ENCODE results near the gene GIGYF1. TPM values are rescaled to one million over a fixed set of nuclear protein-coding genes. Genes with fewer than 3 reads are reported as not detected.

Gene GIGYF1
- total and polyA plus RNA-seq, 2 experiments from 2014 or later: 13.2 to 17.6 TPM

DNA sequence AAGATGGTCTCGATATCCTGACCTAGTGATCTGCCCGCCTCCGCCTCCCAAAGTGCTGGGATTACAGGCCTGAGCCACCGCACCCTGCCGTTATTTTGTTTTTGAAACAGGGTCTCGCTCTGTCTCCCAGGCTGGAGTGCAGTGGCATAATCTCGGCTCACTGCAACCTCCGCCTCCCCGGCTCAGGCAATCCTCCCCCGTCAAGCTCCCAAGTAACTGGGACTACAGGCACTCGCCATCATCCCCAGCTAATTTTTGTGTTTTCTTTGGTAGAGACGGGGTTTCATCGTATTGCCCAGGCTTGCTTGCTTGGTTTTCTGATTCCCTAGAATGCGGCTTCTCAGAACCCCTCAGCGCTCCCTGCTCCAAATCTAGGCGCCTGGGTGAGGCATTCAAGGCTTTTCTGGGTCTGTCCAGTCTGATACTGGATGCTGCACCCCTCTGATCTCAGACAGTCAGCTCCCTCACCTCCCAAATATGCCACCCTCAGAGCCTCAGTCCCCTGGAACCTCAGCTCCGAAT lies 54.0 kb downstream of the GIGYF1 start:
- Histone ChIP-seq H3K9me3 (ENCODE audit: low read depth) (no peaks in the 10 kb centered on the region), H4K20me1 (ENCODE audit: insufficient read depth, poor library complexity, severe bottlenecking) (no peaks in the 10 kb centered on the region), H2AFZ (no peak overlapping the region), H3K79me2 (no peaks in the 10 kb centered on the region), H3K27ac (no peak overlapping the region), H3K36me3 (replicated peaks; ENCODE audit: insufficient read depth, low read depth) (no peaks in the 10 kb centered on the region), H3K4me1 (ENCODE audit: insufficient read depth) (no peaks in the 10 kb centered on the region), H3K27me3 (no peaks in the 10 kb centered on the region), H3K9me2 (replicated peaks; ENCODE audit: insufficient read depth) (no peaks in the 10 kb centered on the region), H3K4me2 (no peak overlapping the region), H3K4me3 (no peak overlapping the region)
- DNase-seq (ENCODE audit: low spot score): no peak
- 88% methylated on average over 17 of the region's 17 CpGs for WGBS (ENCODE audit: low lambda C conversion rate, missing lambda C conversion rate)
- TF ChIP-seq EZH2phosphoT487 (IDR thresholded peaks at IDR 0.05; ENCODE audit: low read depth, severe bottlenecking, unreplicated experiment): no peak
- TF ChIP-seq, protein P1, sequence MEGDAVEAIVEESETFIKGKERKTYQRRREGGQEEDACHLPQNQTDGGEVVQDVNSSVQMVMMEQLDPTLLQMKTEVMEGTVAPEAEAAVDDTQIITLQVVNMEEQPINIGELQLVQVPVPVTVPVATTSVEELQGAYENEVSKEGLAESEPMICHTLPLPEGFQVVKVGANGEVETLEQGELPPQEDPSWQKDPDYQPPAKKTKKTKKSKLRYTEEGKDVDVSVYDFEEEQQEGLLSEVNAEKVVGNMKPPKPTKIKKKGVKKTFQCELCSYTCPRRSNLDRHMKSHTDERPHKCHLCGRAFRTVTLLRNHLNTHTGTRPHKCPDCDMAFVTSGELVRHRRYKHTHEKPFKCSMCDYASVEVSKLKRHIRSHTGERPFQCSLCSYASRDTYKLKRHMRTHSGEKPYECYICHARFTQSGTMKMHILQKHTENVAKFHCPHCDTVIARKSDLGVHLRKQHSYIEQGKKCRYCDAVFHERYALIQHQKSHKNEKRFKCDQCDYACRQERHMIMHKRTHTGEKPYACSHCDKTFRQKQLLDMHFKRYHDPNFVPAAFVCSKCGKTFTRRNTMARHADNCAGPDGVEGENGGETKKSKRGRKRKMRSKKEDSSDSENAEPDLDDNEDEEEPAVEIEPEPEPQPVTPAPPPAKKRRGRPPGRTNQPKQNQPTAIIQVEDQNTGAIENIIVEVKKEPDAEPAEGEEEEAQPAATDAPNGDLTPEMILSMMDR (IDR thresholded peaks at IDR 0.05; ENCODE audit: poor library complexity): no peak
- no peak for TF ChIP-seq EZH2 (IDR thresholded peaks at IDR 0.05; ENCODE audit: borderline replicate concordance)

- Histone ChIP-seq H3K9me2 (replicated peaks; ENCODE audit: insufficient read depth) (no peaks in the 10 kb centered on the region), H3K79me2 (no peaks in the 10 kb centered on the region), H2AFZ (peak overlapping the region; percentile 77), H3K4me3 (peak overlapping the region; percentile 31), H3K4me2 (peak overlapping the region; percentile 98), H3K27me3 (peaks cover 7% of the 10 kb centered on the region), H3K36me3 (replicated peaks; ENCODE audit: insufficient read depth, low read depth) (no peaks in the 10 kb centered on the region), H4K20me1 (ENCODE audit: insufficient read depth, poor library complexity, severe bottlenecking) (no peaks in the 10 kb centered on the region), H3K4me1 (ENCODE audit: insufficient read depth) (peaks cover 6% of the 10 kb centered on the region), H3K9me3 (ENCODE audit: low read depth) (no peaks in the 10 kb centered on the region), H3K27ac (no peak overlapping the region)
- TF ChIP-seq, protein P1 (IDR thresholded peaks at IDR 0.05; ENCODE audit: poor library complexity): peak; percentile 41
- no peak for TF ChIP-seq EZH2phosphoT487 (IDR thresholded peaks at IDR 0.05; ENCODE audit: low read depth, severe bottlenecking, unreplicated experiment)
- peak; percentile 65 for TF ChIP-seq EZH2 (IDR thresholded peaks at IDR 0.05; ENCODE audit: borderline replicate concordance)
- 3% methylated on average over 61 of the region's 72 CpGs for whole genome bisulfite sequencing (ENCODE audit: low lambda C conversion rate, missing lambda C conversion rate)
- peak; percentile 73 for DNase-seq (ENCODE audit: low spot score)
Observed at GRCh38 chr7:100632951-100633717, 60.9 kb downstream of the GIGYF1 start.

- 96% methylated on average over 4 of the region's 4 CpGs for WGBS (ENCODE audit: low lambda C conversion rate, missing lambda C conversion rate)
- Histone ChIP-seq H3K27ac (no peak overlapping the region), H2AFZ (no peak overlapping the region)
Observed at GRCh38 chr7:100630066-100630465, 64.0 kb downstream of the GIGYF1 start.

More at GRCh38 chr7:100630066-100630465, 64.0 kb downstream of the GIGYF1 start:
- H3K4me3 ChIP-seq: no peak overlapping the region
- no peaks in the 10 kb centered on the region for H3K9me3 ChIP-seq (ENCODE audit: low read depth)
- TF ChIP-seq EZH2 (IDR thresholded peaks at IDR 0.05; ENCODE audit: borderline replicate concordance): no peak
- H3K36me3 ChIP-seq (replicated peaks; ENCODE audit: insufficient read depth, low read depth): no peaks in the 10 kb centered on the region
- no peak overlapping the region for H3K4me2 ChIP-seq
- H3K27me3 ChIP-seq: peaks cover 7% of the 10 kb centered on the region
- no peak for DNase-seq (ENCODE audit: low spot score)
- no peaks in the 10 kb centered on the region for H3K9me2 ChIP-seq (replicated peaks; ENCODE audit: insufficient read depth)
- no peaks in the 10 kb centered on the region for H4K20me1 ChIP-seq (ENCODE audit: insufficient read depth, poor library complexity, severe bottlenecking)
- H3K4me1 ChIP-seq (ENCODE audit: insufficient read depth): peaks cover 8% of the 10 kb centered on the region
- H3K79me2 ChIP-seq: no peaks in the 10 kb centered on the region

Other genes with a start within 250 kb of the GIGYF1 start
- gene SPACDR, start 230.0 kb downstream of the GIGYF1 start, total RNA-seq: 0.13 and 0.72 TPM in 2 replicates
- gene SPACDR, start 230.0 kb downstream of the GIGYF1 start, polyA plus RNA-seq: 0.46 TPM in 1 of 2 replicates, not detected in the other
- 25.4 and 26.2 TPM in 2 replicates for gene TSC22D4, start 215.0 kb downstream of the GIGYF1 start, total RNA-seq
- gene TSC22D4, start 215.0 kb downstream of the GIGYF1 start, polyA plus RNA-seq: 89.6 and 90.7 TPM in 2 replicates
- gene NYAP1, start 210.3 kb downstream of the GIGYF1 start, total RNA-seq: 1.6 and 2.4 TPM in 2 replicates
- gene NYAP1, start 210.3 kb downstream of the GIGYF1 start, polyA plus RNA-seq: 0.68 TPM in 1 of 2 replicates, not detected in the other
- 32.8 and 38.6 TPM in 2 replicates for gene AGFG2, start 155.0 kb downstream of the GIGYF1 start, total RNA-seq
- 33.3 and 53.7 TPM in 2 replicates for gene AGFG2, start 155.0 kb downstream of the GIGYF1 start, polyA plus RNA-seq
- not detected in 2 replicates for gene SAP25, start 120.3 kb downstream of the GIGYF1 start, total RNA-seq
- 1.8 and 4.0 TPM in 2 replicates for gene SAP25, start 120.3 kb downstream of the GIGYF1 start, polyA plus RNA-seq
- 34.0 and 40.3 TPM in 2 replicates for gene LRCH4, start 108.1 kb downstream of the GIGYF1 start, total RNA-seq
- 105 and 129 TPM in 2 replicates for gene LRCH4, start 108.1 kb downstream of the GIGYF1 start, polyA plus RNA-seq
- 1.1 and 1.4 TPM in 2 replicates for gene FBXO24, start 107.9 kb downstream of the GIGYF1 start, total RNA-seq
- gene FBXO24, start 107.9 kb downstream of the GIGYF1 start, polyA plus RNA-seq: 0.49 and 1.6 TPM in 2 replicates
- 64.2 and 90.0 TPM in 2 replicates for gene PCOLCE, start 91.9 kb downstream of the GIGYF1 start, total RNA-seq
- gene PCOLCE, start 91.9 kb downstream of the GIGYF1 start, polyA plus RNA-seq: 249 and 343 TPM in 2 replicates
- 8.8 and 10.4 TPM in 2 replicates for gene MOSPD3, start 81.7 kb downstream of the GIGYF1 start, total RNA-seq
- gene MOSPD3, start 81.7 kb downstream of the GIGYF1 start, polyA plus RNA-seq: 39.2 and 44.4 TPM in 2 replicates
- 12.5 and 13.5 TPM in 2 replicates for gene TFR2, start 52.7 kb downstream of the GIGYF1 start, total RNA-seq
- 11.1 and 16.8 TPM in 2 replicates for gene TFR2, start 52.7 kb downstream of the GIGYF1 start, polyA plus RNA-seq
- gene ACTL6B, start 37.8 kb downstream of the GIGYF1 start, total RNA-seq: not detected in 2 replicates
- gene ACTL6B, start 37.8 kb downstream of the GIGYF1 start, polyA plus RNA-seq: not detected in 2 replicates
- 99.6 and 111 TPM in 2 replicates for gene GNB2, start 20.5 kb downstream of the GIGYF1 start, total RNA-seq
- gene GNB2, start 20.5 kb downstream of the GIGYF1 start, polyA plus RNA-seq: 204 and 222 TPM in 2 replicates
- gene POP7, start 11.9 kb upstream of the GIGYF1 start, total RNA-seq: 30.1 and 39.2 TPM in 2 replicates
- 48.7 and 59.2 TPM in 2 replicates for gene POP7, start 11.9 kb upstream of the GIGYF1 start, polyA plus RNA-seq
- 0.16 and 1.3 TPM in 2 replicates for gene EPO, start 26.2 kb upstream of the GIGYF1 start, total RNA-seq
- 0.11 TPM in 1 of 2 replicates, not detected in the other for gene EPO, start 26.2 kb upstream of the GIGYF1 start, polyA plus RNA-seq
- not detected in 2 replicates for gene ZAN, start 39.3 kb upstream of the GIGYF1 start, total RNA-seq
- gene ZAN, start 39.3 kb upstream of the GIGYF1 start, polyA plus RNA-seq: not detected in 2 replicates
- gene EPHB4, start 133.3 kb upstream of the GIGYF1 start, total RNA-seq: 57.9 and 61.1 TPM in 2 replicates
- 47.2 and 51.6 TPM in 2 replicates for gene EPHB4, start 133.3 kb upstream of the GIGYF1 start, polyA plus RNA-seq
- 15.4 and 21.3 TPM in 2 replicates for gene SLC12A9, start 158.5 kb upstream of the GIGYF1 start, total RNA-seq
- 17.1 and 23.5 TPM in 2 replicates for gene SLC12A9, start 158.5 kb upstream of the GIGYF1 start, polyA plus RNA-seq
- gene TRIP6, start 173.1 kb upstream of the GIGYF1 start, total RNA-seq: 54.0 and 57.5 TPM in 2 replicates
- gene TRIP6, start 173.1 kb upstream of the GIGYF1 start, polyA plus RNA-seq: 70.3 and 98.9 TPM in 2 replicates
- gene SRRT, start 180.9 kb upstream of the GIGYF1 start, total RNA-seq: 35.8 and 49.1 TPM in 2 replicates
- 91.7 and 135 TPM in 2 replicates for gene SRRT, start 180.9 kb upstream of the GIGYF1 start, polyA plus RNA-seq
- gene UFSP1, start 195.5 kb upstream of the GIGYF1 start, total RNA-seq: 3.9 TPM in 2 replicates
- gene UFSP1, start 195.5 kb upstream of the GIGYF1 start, polyA plus RNA-seq: 4.2 and 4.3 TPM in 2 replicates
- gene ACHE, start 201.6 kb upstream of the GIGYF1 start, total RNA-seq: 3.2 and 4.6 TPM in 2 replicates
- 16.3 and 18.3 TPM in 2 replicates for gene ACHE, start 201.6 kb upstream of the GIGYF1 start, polyA plus RNA-seq

Data from hepatocyte (in vitro differentiated cells).